ENCODE data around the gene GSTCD.

Gene GSTCD

DNA sequence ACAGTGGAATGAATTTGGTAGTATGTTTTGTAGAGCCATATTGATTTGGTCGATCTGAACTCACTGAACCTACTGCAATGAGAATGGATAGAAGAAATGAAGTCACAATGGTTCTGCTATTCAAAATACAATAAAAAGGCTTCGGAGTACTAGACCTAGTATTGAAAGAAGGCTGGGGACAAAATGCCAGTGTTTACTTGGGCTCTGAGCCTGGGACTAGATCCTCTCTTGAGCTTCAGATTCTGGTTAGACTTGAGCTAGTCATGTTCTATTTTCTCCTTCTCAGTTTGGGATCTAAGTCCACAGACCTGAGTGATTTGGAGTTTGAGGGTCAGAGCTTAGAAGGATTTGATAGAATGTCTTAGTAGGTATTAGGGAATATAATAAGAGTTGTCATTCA is 10.0 kb upstream of the GSTCD start:
- TF ChIP-seq SUZ12 (IDR thresholded peaks at IDR 0.05) (no peak), HDGF (IDR thresholded peaks at IDR 0.05; ENCODE audit: borderline replicate concordance) (no peak), ARNT (IDR thresholded peaks at IDR 0.05) (no peak), FOXA1 (IDR thresholded peaks at IDR 0.05) (no peak), LEF1 (IDR thresholded peaks at IDR 0.05; ENCODE audit: borderline replicate concordance) (no peak), TARDBP (IDR thresholded peaks at IDR 0.05) (no peak), L3MBTL2 (conservative IDR thresholded peaks at IDR 0.05) (no peak), FOXK2 (IDR thresholded peaks at IDR 0.05) (no peak), PKNOX1 (IDR thresholded peaks at IDR 0.05) (no peak), CTBP1 (IDR thresholded peaks at IDR 0.05; ENCODE audit: borderline replicate concordance) (no peak)
- DNase-seq (ENCODE audit: extremely low spot score) = no peak
- POLR2A ChIA-PET = no interaction called here
- CTCF ChIA-PET = no interaction called here

DNA sequence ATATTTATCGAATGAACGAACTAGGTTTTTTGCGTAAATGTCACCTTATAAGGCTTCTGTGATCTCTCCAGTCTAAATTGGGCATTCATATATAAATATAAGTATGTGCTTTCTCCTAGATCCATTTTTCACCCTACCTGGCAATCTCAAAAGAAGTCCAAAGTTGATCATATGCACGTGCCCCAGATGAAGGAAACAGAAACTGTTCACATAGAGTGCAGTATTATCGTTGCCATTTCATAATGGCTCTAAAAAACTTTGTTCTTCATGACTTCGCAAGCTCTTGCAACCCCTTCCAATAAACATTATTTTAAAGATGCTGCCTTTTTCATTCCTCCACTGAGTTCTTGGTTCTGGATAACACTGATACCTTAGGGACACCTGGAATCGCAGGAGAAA is 803 bp upstream of the GSTCD start:
- CTCF ChIA-PET = no interaction called here
- DNase-seq (ENCODE audit: extremely low spot score) = no peak
- no peak for TF ChIP-seq TARDBP (IDR thresholded peaks at IDR 0.05)
- POLR2A ChIA-PET = no interaction called here

- TF ChIP-seq TARDBP (IDR thresholded peaks at IDR 0.05) (no peak), ZNF384 (IDR thresholded peaks at IDR 0.05) (no peak), ELF4 (IDR thresholded peaks at IDR 0.05) (no peak), SP1 (IDR thresholded peaks at IDR 0.05) (no peak), SUZ12 (IDR thresholded peaks at IDR 0.05) (no peak), ARNT (IDR thresholded peaks at IDR 0.05) (no peak), CTBP1 (IDR thresholded peaks at IDR 0.05; ENCODE audit: borderline replicate concordance) (no peak), L3MBTL2 (conservative IDR thresholded peaks at IDR 0.05) (no peak), BHLHE40 (IDR thresholded peaks at IDR 0.05; ENCODE audit: borderline replicate concordance) (no peak), FOXA1 (IDR thresholded peaks at IDR 0.05) (no peak), NFRKB (IDR thresholded peaks at IDR 0.05) (no peak), HDGF (IDR thresholded peaks at IDR 0.05; ENCODE audit: borderline replicate concordance) (no peak), FOXK2 (IDR thresholded peaks at IDR 0.05) (no peak), FOXM1 (IDR thresholded peaks at IDR 0.05; ENCODE audit: borderline replicate concordance) (no peak)
- POLR2A ChIA-PET = interaction anchor here (1.0 kb wide), 1 partner anchor 139 kb away, joined by 3 read pairs; no protein-coding TSS in a partner anchor
- CTCF ChIA-PET = interaction anchor here (2.1 kb wide), 1 partner anchor 188 kb away, joined by 8 read pairs; no protein-coding TSS in a partner anchor
- DNase-seq (ENCODE audit: extremely low spot score) = peak; percentile 33
Measured at GRCh38 chr4:105709081-105709450, 482 bp downstream of the GSTCD start.

- ChIA-PET CTCF (interaction anchor here (0.5 to 2.1 kb wide), 6 partner anchors 188 to 1777 kb away, joined by 3 to 8 read pairs (median 3); no protein-coding TSS in a partner anchor), POLR2A (interaction anchor here (1.2 kb wide), 1 partner anchor 23 kb away, joined by 3 read pairs; no protein-coding TSS in a partner anchor)
- TF ChIP-seq ZNF384 (IDR thresholded peaks at IDR 0.05) (peak; percentile 89), ELF4 (IDR thresholded peaks at IDR 0.05) (no peak), LEF1 (IDR thresholded peaks at IDR 0.05; ENCODE audit: borderline replicate concordance) (no peak)
- DNase-seq (ENCODE audit: extremely low spot score) = no peak
Measured at GRCh38 chr4:105710012-105710600, 1.5 kb downstream of the GSTCD start.

DNA sequence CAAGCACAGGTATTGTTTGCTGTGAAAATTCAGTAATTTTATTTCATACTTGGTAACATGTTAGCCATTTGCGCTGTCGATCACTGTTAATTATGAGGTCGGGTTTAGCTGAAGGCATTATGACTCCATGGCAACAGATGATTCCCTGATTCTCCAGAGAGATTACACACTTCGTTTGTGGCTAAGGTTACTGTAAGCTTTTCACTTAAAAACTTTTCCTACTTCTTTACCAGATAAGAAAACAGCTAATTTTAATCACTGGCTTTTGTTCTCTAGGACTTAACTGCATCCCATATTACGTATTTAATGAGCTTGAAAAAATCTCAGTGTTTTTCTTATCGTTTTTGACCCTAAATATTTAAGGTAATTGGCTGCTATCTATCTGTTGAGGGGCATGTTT is 2.1 kb downstream of the GSTCD start:
- ChIA-PET CTCF (interaction anchor here (0.5 to 2.1 kb wide), 5 partner anchors 187 to 1777 kb away, joined by 3 to 8 read pairs (median 3); no protein-coding TSS in a partner anchor), POLR2A (interaction anchor here (0.6 kb wide), 1 partner anchor 117 kb away, joined by 3 read pairs; no protein-coding TSS in a partner anchor)
- TF ChIP-seq FOXA1 (IDR thresholded peaks at IDR 0.05) (no peak), PKNOX1 (IDR thresholded peaks at IDR 0.05) (peak; percentile 95)
- peak; percentile 17 for DNase-seq (ENCODE audit: extremely low spot score)

DNA sequence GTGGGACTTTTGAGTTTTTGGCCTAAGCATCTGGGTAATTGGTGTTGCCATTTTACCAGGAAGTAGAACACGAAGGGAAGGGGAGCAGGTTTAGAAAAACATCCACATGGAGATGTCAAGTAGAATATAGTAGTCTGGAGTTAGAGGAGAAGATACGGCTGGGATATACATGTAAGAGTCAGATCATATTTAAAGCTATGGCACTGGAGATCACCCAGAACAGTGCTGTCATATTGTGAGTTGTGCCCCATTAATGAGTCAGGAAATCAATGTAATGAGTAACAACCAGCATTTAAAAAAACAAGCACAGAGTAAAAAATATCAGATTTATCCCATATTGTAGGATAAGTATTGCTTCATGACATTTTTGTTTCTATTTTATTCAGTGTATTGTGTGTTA is 4.2 kb downstream of the GSTCD start:
- ChIA-PET CTCF (no interaction called here), POLR2A (no interaction called here)

More for the DNA sequence above, 4.2 kb downstream of the GSTCD start:
- no peak for DNase-seq (ENCODE audit: extremely low spot score)
- TF ChIP-seq SUZ12 (IDR thresholded peaks at IDR 0.05) (no peak), HDGF (IDR thresholded peaks at IDR 0.05; ENCODE audit: borderline replicate concordance) (no peak), LEF1 (IDR thresholded peaks at IDR 0.05; ENCODE audit: borderline replicate concordance) (no peak), ARNT (IDR thresholded peaks at IDR 0.05) (no peak), TARDBP (IDR thresholded peaks at IDR 0.05) (no peak), BHLHE40 (IDR thresholded peaks at IDR 0.05; ENCODE audit: borderline replicate concordance) (no peak), FOXA1 (IDR thresholded peaks at IDR 0.05) (no peak), SP1 (IDR thresholded peaks at IDR 0.05) (no peak), NFRKB (IDR thresholded peaks at IDR 0.05) (no peak), PKNOX1 (IDR thresholded peaks at IDR 0.05) (no peak)
